ENCODE data around the gene RAPGEF3. TPM values are rescaled to one million over a fixed set of nuclear protein-coding genes. Genes with fewer than 3 reads are reported as not detected.

The RAPGEF3 gene
- total and polyA plus RNA-seq, 9 of the 15 experiments (the other 6 are each of a cell fraction or from before 2014, with no cell fraction given): 0.03 to 0.78 (median 0.37) TPM; not detected in 1

DNA sequence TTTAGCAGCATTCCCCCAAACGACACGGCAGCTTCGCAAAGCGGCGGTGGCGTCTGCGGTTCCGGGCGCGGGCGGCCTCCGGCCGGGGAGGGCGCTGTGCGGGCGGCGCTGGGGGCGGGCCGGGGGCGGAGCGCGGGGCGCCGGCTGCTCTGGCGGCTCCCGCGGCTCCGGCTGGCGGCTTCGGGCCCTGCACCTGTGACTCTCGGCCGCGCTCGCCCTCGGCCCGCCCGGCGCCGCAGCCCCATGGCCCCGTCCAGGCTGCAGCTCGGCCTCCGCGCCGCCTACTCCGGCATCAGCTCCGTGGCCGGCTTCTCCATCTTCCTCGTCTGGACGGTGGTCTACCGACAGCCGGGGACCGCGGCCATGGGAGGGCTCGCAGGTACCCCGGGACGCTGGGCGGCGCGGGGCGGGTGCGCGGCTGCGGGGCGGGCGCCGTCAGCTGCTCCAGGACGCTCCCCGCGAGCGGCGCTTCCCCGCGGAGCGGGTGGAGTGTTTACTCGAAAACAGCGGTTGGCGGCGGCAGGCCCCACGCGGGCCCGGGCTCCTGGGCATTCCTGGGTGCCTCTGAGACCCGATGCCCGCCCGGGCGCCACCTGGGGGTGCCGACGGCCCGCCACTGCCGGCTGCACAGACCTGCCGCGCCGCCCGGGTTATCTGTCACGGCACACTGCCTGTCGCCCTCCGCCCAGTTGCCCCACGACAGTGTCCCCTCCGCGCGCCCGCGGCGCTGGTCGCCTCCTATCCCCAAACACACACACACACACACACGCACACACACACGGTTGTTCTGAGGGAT is 14.6 kb upstream of the RAPGEF3 start, which contains the start of gene SLC48A1:
SLC48A1 (plus strand) TSS at position 177 of the 796 bp plus-strand sequence; CDS start at position 244, 67 bp downstream.
- CTCF ChIA-PET (ENCODE audit: low intra/inter-chr PET ratio): interaction anchor here (0.6 to 2.8 kb wide), 5 partner anchors 30 to 151 kb away, joined by 3 to 17 read pairs (median 4); partner anchors contain the start of gene RPAP3
- Histone ChIP-seq H3K9ac (ENCODE audit: insufficient read depth in 1 of 2, low read depth in 2 of 2, low read length in 2 of 2) (peak within 1 kb of the TSS; percentile 84 to 95), H3K9me3 (replicated peaks; ENCODE audit: control insufficient read depth, insufficient read depth, low read depth, low read length) (no peaks in the 10 kb centered on the region), H4K20me1 (replicated peaks; ENCODE audit: control insufficient read depth, insufficient read depth, low read length) (no peaks in the 10 kb centered on the region), H3K9me1 (ENCODE audit: control insufficient read depth, insufficient read depth, low read length) (peaks cover 5% of the 10 kb centered on the region), H2AFZ (ENCODE audit: low read depth, low read length) (peak within 1 kb of the TSS; percentile 92), H3K79me2 (ENCODE audit: control insufficient read depth, insufficient read depth, low read length) (peaks cover 52% of the 10 kb centered on the region), H3K27ac (ENCODE audit: extremely low read depth, low read depth, low read length) (peak within 1 kb of the TSS; percentile 92), H3K4me2 (ENCODE audit: insufficient read depth, low read length) (peak within 1 kb of the TSS; percentile 94), H3K4me1 (replicated peaks in 1 of 2; ENCODE audit: control insufficient read depth in 2 of 2, insufficient read depth in 2 of 2, low read length in 2 of 2) (peaks cover 53 to 67% of the 10 kb centered on the region in 2 experiments), H3K36me3 (ENCODE audit: control insufficient read depth, insufficient read depth, low read length) (peaks cover 6% of the 10 kb centered on the region; the same call in 1 of the 3 replicates), H3K27me3 (ENCODE audit: control insufficient read depth in 2 of 2, insufficient read depth in 2 of 2, low read length in 2 of 2) (no peaks in the 10 kb centered on the region), H3K4me3 (peak within 1 kb of the TSS; percentile 83)
- intact Hi-C loops (cut with micrococcal nuclease) (no loop called here), in situ Hi-C loops (cut with MboI) (loop anchor here (10.0 kb wide), 1 partner anchor 58 kb away; no protein-coding TSS in a partner anchor)
- peak; percentile 81 for ATAC-seq
- no peak for FAIRE-seq
- POLR2A ChIA-PET: interaction anchor here (0.7 to 1.3 kb wide), 4 partner anchors 9 to 403 kb away, joined by 3 to 8 read pairs (median 4); no protein-coding TSS in a partner anchor
- 2% methylated on average over 36 of the region's 106 CpGs for WGBS (ENCODE audit: insufficient coverage, low coverage, missing lambda C conversion rate)
- DNase-seq (ENCODE audit: extremely low read depth in 1 of 4, low spot score in 3 of 4): peak; percentile 84 to 95 (median 94)
- no TSS peak for BruUV-seq (replicated peaks)
- TF ChIP-seq SMAD2 (IDR thresholded peaks at IDR 0.05; ENCODE audit: low read depth, low read length): no peak
- TF ChIP-seq, protein P1, sequence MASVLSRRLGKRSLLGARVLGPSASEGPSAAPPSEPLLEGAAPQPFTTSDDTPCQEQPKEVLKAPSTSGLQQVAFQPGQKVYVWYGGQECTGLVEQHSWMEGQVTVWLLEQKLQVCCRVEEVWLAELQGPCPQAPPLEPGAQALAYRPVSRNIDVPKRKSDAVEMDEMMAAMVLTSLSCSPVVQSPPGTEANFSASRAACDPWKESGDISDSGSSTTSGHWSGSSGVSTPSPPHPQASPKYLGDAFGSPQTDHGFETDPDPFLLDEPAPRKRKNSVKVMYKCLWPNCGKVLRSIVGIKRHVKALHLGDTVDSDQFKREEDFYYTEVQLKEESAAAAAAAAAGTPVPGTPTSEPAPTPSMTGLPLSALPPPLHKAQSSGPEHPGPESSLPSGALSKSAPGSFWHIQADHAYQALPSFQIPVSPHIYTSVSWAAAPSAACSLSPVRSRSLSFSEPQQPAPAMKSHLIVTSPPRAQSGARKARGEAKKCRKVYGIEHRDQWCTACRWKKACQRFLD (CRISPR knock-in tag; IDR thresholded peaks at IDR 0.05): peak; percentile 34; the same call in 1 of the 2 replicates
- TF ChIP-seq, protein P2, sequence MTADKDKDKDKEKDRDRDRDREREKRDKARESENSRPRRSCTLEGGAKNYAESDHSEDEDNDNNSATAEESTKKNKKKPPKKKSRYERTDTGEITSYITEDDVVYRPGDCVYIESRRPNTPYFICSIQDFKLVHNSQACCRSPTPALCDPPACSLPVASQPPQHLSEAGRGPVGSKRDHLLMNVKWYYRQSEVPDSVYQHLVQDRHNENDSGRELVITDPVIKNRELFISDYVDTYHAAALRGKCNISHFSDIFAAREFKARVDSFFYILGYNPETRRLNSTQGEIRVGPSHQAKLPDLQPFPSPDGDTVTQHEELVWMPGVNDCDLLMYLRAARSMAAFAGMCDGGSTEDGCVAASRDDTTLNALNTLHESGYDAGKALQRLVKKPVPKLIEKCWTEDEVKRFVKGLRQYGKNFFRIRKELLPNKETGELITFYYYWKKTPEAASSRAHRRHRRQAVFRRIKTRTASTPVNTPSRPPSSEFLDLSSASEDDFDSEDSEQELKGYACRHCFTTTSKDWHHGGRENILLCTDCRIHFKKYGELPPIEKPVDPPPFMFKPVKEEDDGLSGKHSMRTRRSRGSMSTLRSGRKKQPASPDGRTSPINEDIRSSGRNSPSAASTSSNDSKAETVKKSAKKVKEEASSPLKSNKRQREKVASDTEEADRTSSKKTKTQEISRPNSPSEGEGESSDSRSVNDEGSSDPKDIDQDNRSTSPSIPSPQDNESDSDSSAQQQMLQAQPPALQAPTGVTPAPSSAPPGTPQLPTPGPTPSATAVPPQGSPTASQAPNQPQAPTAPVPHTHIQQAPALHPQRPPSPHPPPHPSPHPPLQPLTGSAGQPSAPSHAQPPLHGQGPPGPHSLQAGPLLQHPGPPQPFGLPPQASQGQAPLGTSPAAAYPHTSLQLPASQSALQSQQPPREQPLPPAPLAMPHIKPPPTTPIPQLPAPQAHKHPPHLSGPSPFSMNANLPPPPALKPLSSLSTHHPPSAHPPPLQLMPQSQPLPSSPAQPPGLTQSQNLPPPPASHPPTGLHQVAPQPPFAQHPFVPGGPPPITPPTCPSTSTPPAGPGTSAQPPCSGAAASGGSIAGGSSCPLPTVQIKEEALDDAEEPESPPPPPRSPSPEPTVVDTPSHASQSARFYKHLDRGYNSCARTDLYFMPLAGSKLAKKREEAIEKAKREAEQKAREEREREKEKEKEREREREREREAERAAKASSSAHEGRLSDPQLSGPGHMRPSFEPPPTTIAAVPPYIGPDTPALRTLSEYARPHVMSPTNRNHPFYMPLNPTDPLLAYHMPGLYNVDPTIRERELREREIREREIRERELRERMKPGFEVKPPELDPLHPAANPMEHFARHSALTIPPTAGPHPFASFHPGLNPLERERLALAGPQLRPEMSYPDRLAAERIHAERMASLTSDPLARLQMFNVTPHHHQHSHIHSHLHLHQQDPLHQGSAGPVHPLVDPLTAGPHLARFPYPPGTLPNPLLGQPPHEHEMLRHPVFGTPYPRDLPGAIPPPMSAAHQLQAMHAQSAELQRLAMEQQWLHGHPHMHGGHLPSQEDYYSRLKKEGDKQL (CRISPR knock-in tag; IDR thresholded peaks at IDR 0.05; ENCODE audit: borderline replicate concordance): 0 out of 2 replicates have a peak, but pooled peaks have one; percentile 18
- TF ChIP-seq FUS (optimal IDR thresholded peaks at IDR 0.05; ENCODE audit: low read depth, low read length): no peak
- no peak for TF ChIP-seq ZFPM2 (CRISPR knock-in tag; IDR thresholded peaks at IDR 0.05)
- TF ChIP-seq, protein P3, sequence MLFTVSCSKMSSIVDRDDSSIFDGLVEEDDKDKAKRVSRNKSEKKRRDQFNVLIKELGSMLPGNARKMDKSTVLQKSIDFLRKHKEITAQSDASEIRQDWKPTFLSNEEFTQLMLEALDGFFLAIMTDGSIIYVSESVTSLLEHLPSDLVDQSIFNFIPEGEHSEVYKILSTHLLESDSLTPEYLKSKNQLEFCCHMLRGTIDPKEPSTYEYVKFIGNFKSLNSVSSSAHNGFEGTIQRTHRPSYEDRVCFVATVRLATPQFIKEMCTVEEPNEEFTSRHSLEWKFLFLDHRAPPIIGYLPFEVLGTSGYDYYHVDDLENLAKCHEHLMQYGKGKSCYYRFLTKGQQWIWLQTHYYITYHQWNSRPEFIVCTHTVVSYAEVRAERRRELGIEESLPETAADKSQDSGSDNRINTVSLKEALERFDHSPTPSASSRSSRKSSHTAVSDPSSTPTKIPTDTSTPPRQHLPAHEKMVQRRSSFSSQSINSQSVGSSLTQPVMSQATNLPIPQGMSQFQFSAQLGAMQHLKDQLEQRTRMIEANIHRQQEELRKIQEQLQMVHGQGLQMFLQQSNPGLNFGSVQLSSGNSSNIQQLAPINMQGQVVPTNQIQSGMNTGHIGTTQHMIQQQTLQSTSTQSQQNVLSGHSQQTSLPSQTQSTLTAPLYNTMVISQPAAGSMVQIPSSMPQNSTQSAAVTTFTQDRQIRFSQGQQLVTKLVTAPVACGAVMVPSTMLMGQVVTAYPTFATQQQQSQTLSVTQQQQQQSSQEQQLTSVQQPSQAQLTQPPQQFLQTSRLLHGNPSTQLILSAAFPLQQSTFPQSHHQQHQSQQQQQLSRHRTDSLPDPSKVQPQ (CRISPR knock-in tag; IDR thresholded peaks at IDR 0.05; ENCODE audit: borderline replicate concordance): no peak
- peak; percentile 42; the same call in 1 of the 2 replicates for TF ChIP-seq HCFC1 (IDR thresholded peaks at IDR 0.05; ENCODE audit: low read depth, low read length)
- peak; percentile 73 for TF ChIP-seq RB1 (IDR thresholded peaks at IDR 0.05; ENCODE audit: low read depth)
- TF ChIP-seq ZBED1 (IDR thresholded peaks at IDR 0.05): no peak
- TF ChIP-seq ZBTB17 (CRISPR knock-in tag; IDR thresholded peaks at IDR 0.05): peak; percentile 57; the same call in 1 of the 2 replicates
- no peak for TF ChIP-seq KDM4B (IDR thresholded peaks at IDR 0.05; ENCODE audit: borderline replicate concordance in 2 of 2, low read depth in 1 of 2)
